ENCODE measurements around the gene SLC44A3. TPM values are rescaled to one million over a fixed set of nuclear protein-coding genes. Genes with fewer than 3 reads are reported as not detected.

The SLC44A3 gene
- total and polyA plus RNA-seq, 2 of the 8 experiments (the other 6 are each of a cell fraction or from before 2014, with no cell fraction given), result 4.2 to 5.0 TPM

DNA sequence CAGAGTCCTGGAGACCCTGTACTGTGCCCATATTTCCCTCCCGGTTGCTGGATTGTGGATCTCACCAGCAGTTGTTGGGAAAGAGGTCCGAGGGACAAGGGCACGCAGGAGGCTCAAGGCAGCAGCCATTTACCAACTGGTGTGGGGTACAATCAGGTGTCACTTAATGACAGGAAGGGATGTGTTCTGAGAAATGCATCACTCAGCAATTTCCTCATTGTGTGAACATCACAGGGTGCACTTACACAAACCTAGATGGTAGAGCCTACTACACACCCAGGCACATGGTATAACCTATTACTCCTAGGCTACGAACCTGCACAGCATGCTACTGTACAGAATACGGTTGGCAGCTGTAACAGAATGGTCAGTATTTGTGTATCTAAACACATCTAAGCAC lies 20.7 kb downstream of the SLC44A3 start:
- no peak overlapping the region for H3K56ac ChIP-seq (replicated peaks; ENCODE audit: insufficient read length, low read depth, low read length)
- CTCF ChIA-PET (ENCODE audit: partially characterized antibody), result interaction anchor here (0.8 to 2.6 kb wide), 4 partner anchors 11 to 203 kb away, joined by 3 to 14 read pairs (median 5); no protein-coding TSS in a partner anchor
- no peak overlapping the region for H2BK12ac ChIP-seq (ENCODE audit: low read depth, low read length)
- no peak overlapping the region for H2AFZ ChIP-seq (ENCODE audit: low read length)
- WGBS, 2 experiments (ENCODE audit: extremely low coverage in 1 of 2, insufficient coverage in 1 of 2, insufficient read length in 1 of 2, insufficient replicate concordance in 2 of 2, low coverage in 1 of 2, low lambda C conversion rate in 2 of 2, missing lambda C conversion rate in 1 of 2), result 93% methylated on average over 5 of the region's 5 CpGs; no CpG with 5 or more reads in 1 of the 2 experiments
- no peaks in the 10 kb centered on the region for H3K79me2 ChIP-seq (ENCODE audit: control insufficient read depth in 1 of 2, insufficient read depth in 2 of 2, low read length in 2 of 2)
- 0 out of 2 replicates have a peak, but pooled peaks have one; percentile 18 for TF ChIP-seq MAFK (IDR thresholded peaks at IDR 0.05; ENCODE audit: low read depth, low read length)
- TF ChIP-seq KDM1A (IDR thresholded peaks at IDR 0.05; ENCODE audit: borderline replicate concordance, low read length), result no peak
- TF ChIP-seq CEBPB (IDR thresholded peaks at IDR 0.05; ENCODE audit: low read depth, low read length), result no peak
- TF ChIP-seq NANOG (IDR thresholded peaks at IDR 0.05; ENCODE audit: insufficient read depth, low read depth, low read length, poor library complexity, severe bottlenecking), result no peak
- TF ChIP-seq SRF (IDR thresholded peaks at IDR 0.05; ENCODE audit: low read depth, low read length), result no peak
- TF ChIP-seq NRF1 (IDR thresholded peaks at IDR 0.05; ENCODE audit: low read depth, low read length), result no peak
- no peak for TF ChIP-seq EZH2 (IDR thresholded peaks at IDR 0.05; ENCODE audit: low read depth, low read length, severe bottlenecking)
- no peak overlapping the region for H4K8ac ChIP-seq (ENCODE audit: extremely low read depth, insufficient read depth, low read length)
- no peak overlapping the region for H3K4ac ChIP-seq (replicated peaks; ENCODE audit: insufficient read length, low read depth, low read length)
- H3K9ac ChIP-seq (replicated peaks in 1 of 4; ENCODE audit: extremely low read depth in 1 of 4, low read depth in 3 of 4, low read length in 3 of 4), result no peak overlapping the region
- H2AK5ac ChIP-seq (ENCODE audit: low read depth, low read length), result no peak overlapping the region
- no peaks in the 10 kb centered on the region for H3K23me2 ChIP-seq (ENCODE audit: low read depth, low read length)
- H2BK120ac ChIP-seq (replicated peaks; ENCODE audit: low read depth, low read length), result no peak overlapping the region
- no peak overlapping the region for H3K18ac ChIP-seq (ENCODE audit: extremely low read depth, low read length)
- DNase-seq (ENCODE audit: low read depth in 1 of 2, low spot score in 2 of 2) (no peak), FAIRE-seq (no peak)
- no peak overlapping the region for H2BK5ac ChIP-seq (ENCODE audit: low read depth, low read length)
- POLR2A ChIA-PET (ENCODE audit: partially characterized antibody), result interaction anchor here (0.6 kb wide), 1 partner anchor 71 kb away, joined by 3 read pairs; no protein-coding TSS in a partner anchor
- H3K14ac ChIP-seq (ENCODE audit: insufficient read length), result no peak overlapping the region
- no peaks in the 10 kb centered on the region for H3K9me3 ChIP-seq (ENCODE audit: insufficient read depth in 2 of 2, low read depth in 1 of 2, low read length in 1 of 2)
- no peak overlapping the region for H3K4me2 ChIP-seq (ENCODE audit: insufficient read depth in 1 of 2, low read depth in 2 of 2, low read length in 2 of 2)
- no peaks in the 10 kb centered on the region for H3K4me1 ChIP-seq (replicated peaks in 1 of 4; ENCODE audit: control insufficient read depth in 3 of 4, insufficient read depth in 4 of 4, low read length in 3 of 4)
- no peaks in the 10 kb centered on the region for H3K27me3 ChIP-seq (replicated peaks in 1 of 4; ENCODE audit: control insufficient read depth in 3 of 4, extremely low read depth in 1 of 4, insufficient read depth in 3 of 4, low read length in 3 of 4)
- no peak overlapping the region for H4K5ac ChIP-seq (ENCODE audit: insufficient read length, low read depth, low read length)
- H2BK20ac ChIP-seq (ENCODE audit: low read length), result no peak overlapping the region
- no peak overlapping the region for H3K27ac ChIP-seq (ENCODE audit: low read depth, low read length)
- H3K36me3 ChIP-seq (ENCODE audit: control insufficient read depth in 2 of 4, insufficient read depth in 4 of 4, low read length in 3 of 4), result no peaks in the 10 kb centered on the region
- no peaks in the 10 kb centered on the region for H3K79me1 ChIP-seq (ENCODE audit: low read depth, low read length)
- no peak overlapping the region for H3K23ac ChIP-seq (ENCODE audit: insufficient read length)
- no peaks in the 10 kb centered on the region for H4K20me1 ChIP-seq (replicated peaks in 1 of 2; ENCODE audit: control insufficient read depth in 1 of 2, insufficient read depth in 2 of 2, low read length in 2 of 2)
- no peak overlapping the region for H3K4me3 ChIP-seq (ENCODE audit: extremely low read depth in 1 of 4, insufficient read depth in 2 of 4, low read depth in 3 of 4, low read length in 4 of 4)
- H2BK15ac ChIP-seq (ENCODE audit: low read length), result no peak overlapping the region
- H4K91ac ChIP-seq (replicated peaks; ENCODE audit: insufficient read length, low read length), result no peak overlapping the region

All from H1 (cell line).